Measurements from ENCODE around the gene CRLF2.

Gene CRLF2

GRCh38 chrX:1151378-1152077 is 60.9 kb downstream of the CRLF2 start:
- Histone ChIP-seq H3K36me3 (ENCODE audit: control insufficient read depth in 2 of 2, insufficient read depth in 2 of 2, low read length in 2 of 2) (no peaks in the 10 kb centered on the region), H3K27ac (ENCODE audit: low read length) (no peak overlapping the region), H3K27me3 (ENCODE audit: control insufficient read depth in 1 of 2, insufficient read depth in 2 of 2, low read length in 2 of 2) (peaks cover 2 to 5% of the 10 kb centered on the region in 2 donors), H3K9me3 (ENCODE audit: control insufficient read depth in 2 of 2, low read length in 2 of 2) (no peaks in the 10 kb centered on the region), H3K4me1 (ENCODE audit: control insufficient read depth, insufficient read depth, low read length) (no peaks in the 10 kb centered on the region), H3K9ac (ENCODE audit: low read length in 2 of 2) (no peak overlapping the region), H3K4me3 (ENCODE audit: low read length in 2 of 2) (no peak overlapping the region)

- H3K9me3 ChIP-seq (ENCODE audit: control insufficient read depth in 2 of 2, low read length in 2 of 2) = no peaks in the 10 kb centered on the region
- H3K27me3 ChIP-seq (ENCODE audit: control insufficient read depth in 1 of 2, insufficient read depth in 2 of 2, low read length in 2 of 2) = peaks cover 2 to 5% of the 10 kb centered on the region in 2 donors
- H3K4me3 ChIP-seq (ENCODE audit: low read length in 2 of 2) = no peak overlapping the region
These were observed 61.7 kb downstream of the CRLF2 start for GRCh38 chrX:1150569-1151347.

GRCh38 chrX:1147611-1148515 is 64.6 kb downstream of the CRLF2 start:
- Histone ChIP-seq H3K4me3 (ENCODE audit: low read length in 2 of 2) (no peak overlapping the region), H3K4me1 (ENCODE audit: control insufficient read depth, insufficient read depth, low read length) (no peaks in the 10 kb centered on the region), H3K9me3 (ENCODE audit: control insufficient read depth in 2 of 2, low read length in 2 of 2) (no peaks in the 10 kb centered on the region), H3K9ac (ENCODE audit: low read length in 2 of 2) (no peak overlapping the region), H3K36me3 (ENCODE audit: control insufficient read depth in 2 of 2, insufficient read depth in 2 of 2, low read length in 2 of 2) (no peaks in the 10 kb centered on the region), H3K27ac (ENCODE audit: low read length) (no peak overlapping the region), H3K27me3 (ENCODE audit: control insufficient read depth in 1 of 2, insufficient read depth in 2 of 2, low read length in 2 of 2) (peaks cover 2 to 5% of the 10 kb centered on the region in 2 donors)

More at GRCh38 chrX:1150569-1151347, 61.7 kb downstream of the CRLF2 start:
- Histone ChIP-seq H3K36me3 (ENCODE audit: control insufficient read depth in 2 of 2, insufficient read depth in 2 of 2, low read length in 2 of 2) (no peaks in the 10 kb centered on the region), H3K27ac (ENCODE audit: low read length) (no peak overlapping the region), H3K9ac (ENCODE audit: low read length in 2 of 2) (no peak overlapping the region), H3K4me1 (ENCODE audit: control insufficient read depth, insufficient read depth, low read length) (no peaks in the 10 kb centered on the region)

GRCh38 chrX:1144293-1144692 is 68.2 kb downstream of the CRLF2 start:
- peaks cover 1 to 6% of the 10 kb centered on the region in 2 donors for H3K27me3 ChIP-seq (ENCODE audit: control insufficient read depth in 1 of 2, insufficient read depth in 2 of 2, low read length in 2 of 2)
- peaks cover 0 to 4% of the 10 kb centered on the region in 2 donors for H3K9me3 ChIP-seq (ENCODE audit: control insufficient read depth in 2 of 2, low read length in 2 of 2)
- H3K9ac ChIP-seq (ENCODE audit: low read length in 2 of 2) = no peak overlapping the region
- no peaks in the 10 kb centered on the region for H3K36me3 ChIP-seq (ENCODE audit: control insufficient read depth in 2 of 2, insufficient read depth in 2 of 2, low read length in 2 of 2)
- no peak overlapping the region for H3K27ac ChIP-seq (ENCODE audit: low read length)
- H3K4me1 ChIP-seq (ENCODE audit: control insufficient read depth, insufficient read depth, low read length) = no peaks in the 10 kb centered on the region
- H3K4me3 ChIP-seq (ENCODE audit: low read length in 2 of 2) = no peak overlapping the region

Measured in stomach smooth muscle (tissue), 2 donors.